Parathyroid adenoma (tissue), 2 donors: ENCODE results near the gene AMN1.
A peak's percentile ranks its signal among the peaks of the same experiment; 100 is the strongest.
"Not testable (repeated sequence)": the region's sequence is repeated elsewhere in the genome, so short reads cannot be mapped to it uniquely, and the experiment has no call there.

Experiments
- H2AFZ ChIP-seq: fragments of 300-600 bp; sonication (generic); one replicate; pipeline ENCODE4 v1.7.0; 2017; ENCODE audit warnings: antibody characterized with exemption, mild to moderate bottlenecking
- H3K27ac ChIP-seq: fragments of 300-600 bp; sonication (generic); one replicate; pipeline ENCODE4 v1.7.0; 2017
- H3K27me3 ChIP-seq: fragments of 300-600 bp; sonication (generic); one replicate; pipeline ENCODE4 v1.7.0; 2017; ENCODE audit warnings: low read length; ENCODE audit not compliant: control insufficient read depth, insufficient read depth
- H3K36me3 ChIP-seq: fragments of 300-600 bp; sonication (generic); one replicate; pipeline ENCODE4 v1.7.0; 2017; ENCODE audit warnings: low read length; ENCODE audit not compliant: control insufficient read depth, insufficient read depth
- H3K4me1 ChIP-seq: fragments of 300-600 bp; sonication (generic); one replicate; pipeline ENCODE4 v1.7.0; 2017; ENCODE audit warnings: control low read depth
- H3K4me2 ChIP-seq: fragments of 300-600 bp; sonication (generic); one replicate; pipeline ENCODE4 v1.7.0; 2017; ENCODE audit warnings: low read length
- H3K4me3 ChIP-seq: fragments of 300-600 bp; sonication (generic); one replicate; pipeline ENCODE4 v1.7.0; 2017; ENCODE audit warnings: low read depth, low read length
- H3K79me2 ChIP-seq: fragments of 300-600 bp; sonication (generic); one replicate; pipeline ENCODE4 v1.7.0; 2017; ENCODE audit warnings: control low read depth
- H3K9ac ChIP-seq: fragments of 300-600 bp; sonication (generic); one replicate; pipeline ENCODE4 v1.7.0; 2017; ENCODE audit warnings: mild to moderate bottlenecking
- H3K9me3 ChIP-seq: fragments of 300-600 bp; sonication (generic); one replicate; pipeline ENCODE4 v1.7.0; 2017; ENCODE audit warnings: low read length; ENCODE audit not compliant: control insufficient read depth
- TF ChIP-seq, protein P1 (sequence below): fragments of 300-600 bp; sonication (generic); IDR thresholded peaks from one replicate; pipeline ENCODE4 v1.7.0; 2017; ENCODE audit warnings: antibody characterized with exemption, mild to moderate bottlenecking
- donor health status: primary hyperparathyroidism.

AMN1 gene

DNA sequence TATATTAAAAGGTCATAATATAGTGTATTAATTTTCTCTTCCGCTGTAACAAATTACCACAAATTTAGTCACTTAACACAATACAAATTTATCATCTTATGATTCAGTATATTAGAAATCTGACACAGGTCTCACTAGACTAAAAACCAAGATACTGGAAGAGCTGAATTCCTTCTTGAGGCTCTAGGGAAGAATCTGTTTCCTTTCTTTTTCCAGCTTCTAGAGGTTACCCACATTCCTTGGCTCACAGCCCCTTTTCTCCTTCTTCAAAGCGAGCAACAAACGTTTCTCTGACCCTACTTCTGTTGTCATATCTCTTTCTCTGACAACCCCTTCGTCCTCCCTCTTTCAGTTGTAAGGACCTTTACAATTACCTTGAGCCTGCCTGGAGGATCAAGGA lies 43.4 kb upstream of the AMN1 start:
- Histone ChIP-seq H3K4me1 (peaks cover 8% of the 10 kb centered on the region), H3K79me2 (no peaks in the 10 kb centered on the region), H3K27ac (no peak overlapping the region), H3K4me3 (no peak overlapping the region), H3K9me3 (no peaks in the 10 kb centered on the region), H3K4me2 (no peak overlapping the region), H3K36me3 (no peaks in the 10 kb centered on the region), H3K9ac (no peak overlapping the region), H3K27me3 (no peaks in the 10 kb centered on the region), H2AFZ (no peak overlapping the region)
- TF ChIP-seq, protein P1, sequence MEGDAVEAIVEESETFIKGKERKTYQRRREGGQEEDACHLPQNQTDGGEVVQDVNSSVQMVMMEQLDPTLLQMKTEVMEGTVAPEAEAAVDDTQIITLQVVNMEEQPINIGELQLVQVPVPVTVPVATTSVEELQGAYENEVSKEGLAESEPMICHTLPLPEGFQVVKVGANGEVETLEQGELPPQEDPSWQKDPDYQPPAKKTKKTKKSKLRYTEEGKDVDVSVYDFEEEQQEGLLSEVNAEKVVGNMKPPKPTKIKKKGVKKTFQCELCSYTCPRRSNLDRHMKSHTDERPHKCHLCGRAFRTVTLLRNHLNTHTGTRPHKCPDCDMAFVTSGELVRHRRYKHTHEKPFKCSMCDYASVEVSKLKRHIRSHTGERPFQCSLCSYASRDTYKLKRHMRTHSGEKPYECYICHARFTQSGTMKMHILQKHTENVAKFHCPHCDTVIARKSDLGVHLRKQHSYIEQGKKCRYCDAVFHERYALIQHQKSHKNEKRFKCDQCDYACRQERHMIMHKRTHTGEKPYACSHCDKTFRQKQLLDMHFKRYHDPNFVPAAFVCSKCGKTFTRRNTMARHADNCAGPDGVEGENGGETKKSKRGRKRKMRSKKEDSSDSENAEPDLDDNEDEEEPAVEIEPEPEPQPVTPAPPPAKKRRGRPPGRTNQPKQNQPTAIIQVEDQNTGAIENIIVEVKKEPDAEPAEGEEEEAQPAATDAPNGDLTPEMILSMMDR = no peak

DNA sequence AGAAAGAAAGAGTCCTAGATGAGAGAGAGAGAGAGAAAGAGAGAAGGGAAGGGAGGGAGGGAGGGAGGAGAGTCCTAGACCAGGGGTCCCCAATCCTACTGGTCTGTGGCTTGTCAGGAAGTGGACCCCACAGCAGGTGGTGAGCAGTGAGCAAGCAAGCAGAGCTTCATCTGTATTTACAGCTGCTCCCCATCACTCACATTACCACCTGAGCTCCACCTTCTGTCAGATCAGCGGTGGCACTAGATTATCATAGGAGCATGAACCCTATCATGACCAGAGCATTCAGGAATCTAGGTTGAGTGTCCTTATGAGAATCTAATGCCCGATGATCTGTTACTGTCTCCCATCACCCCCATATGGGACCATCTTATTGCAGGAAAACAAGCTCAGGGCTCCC lies 39.2 kb upstream of the AMN1 start:
- Histone ChIP-seq H3K27me3 (no peaks in the 10 kb centered on the region), H3K36me3 (no peaks in the 10 kb centered on the region), H3K4me2 (no peak overlapping the region), H3K4me1 (no peaks in the 10 kb centered on the region), H2AFZ (peak overlapping the region; percentile 69), H3K9me3 (no peaks in the 10 kb centered on the region), H3K9ac (no peak overlapping the region), H3K4me3 (no peak overlapping the region), H3K27ac (no peak overlapping the region), H3K79me2 (no peaks in the 10 kb centered on the region)
- TF ChIP-seq, protein P1 = peak; percentile 9

GRCh38 chr12:31765931-31766330 lies 37.1 kb upstream of the AMN1 start:
- H3K36me3 ChIP-seq = no peaks in the 10 kb centered on the region
- no peak overlapping the region for H3K4me2 ChIP-seq
- TF ChIP-seq, protein P1 = no peak
- no peaks in the 10 kb centered on the region for H3K4me1 ChIP-seq
- no peak overlapping the region for H3K9ac ChIP-seq
- H3K4me3 ChIP-seq = no peak overlapping the region
- H3K9me3 ChIP-seq = no peaks in the 10 kb centered on the region
- no peak overlapping the region for H3K27ac ChIP-seq
- no peaks in the 10 kb centered on the region for H3K27me3 ChIP-seq
- H3K79me2 ChIP-seq = no peaks in the 10 kb centered on the region
- no peak overlapping the region for H2AFZ ChIP-seq

GRCh38 chr12:31759632-31760459 lies 31.0 kb upstream of the AMN1 start:
- H2AFZ ChIP-seq = peak overlapping the region; percentile 48
- no peak overlapping the region for H3K27ac ChIP-seq
- H3K4me1 ChIP-seq = no peaks in the 10 kb centered on the region
- H3K9ac ChIP-seq = no peak overlapping the region
- H3K36me3 ChIP-seq = no peaks in the 10 kb centered on the region
- H3K9me3 ChIP-seq = no peaks in the 10 kb centered on the region
- no peaks in the 10 kb centered on the region for H3K27me3 ChIP-seq
- TF ChIP-seq, protein P1 = no peak
- H3K4me3 ChIP-seq = no peak overlapping the region
- H3K79me2 ChIP-seq = no peaks in the 10 kb centered on the region
- no peak overlapping the region for H3K4me2 ChIP-seq

DNA sequence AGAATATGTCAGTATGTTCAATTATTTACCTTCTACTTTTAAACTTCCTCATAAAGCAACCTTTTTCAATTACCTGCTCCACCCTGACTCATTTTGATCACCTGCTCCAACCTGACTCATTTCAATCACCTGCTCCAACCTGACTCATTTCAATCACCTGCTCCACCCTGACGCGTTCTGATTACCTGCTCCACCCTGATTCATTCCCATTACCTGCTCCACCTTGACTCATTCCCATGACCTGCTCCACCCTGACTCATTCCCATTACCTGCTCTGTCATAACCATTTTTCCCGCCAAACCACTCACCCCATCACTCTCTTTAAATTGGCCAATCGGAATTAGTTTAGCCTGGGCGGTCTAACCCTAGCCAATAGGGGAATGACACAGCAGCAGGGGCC lies 29.5 kb upstream of the AMN1 start:
- not testable (repeated sequence) for H3K79me2 ChIP-seq, H3K27me3 ChIP-seq, H2AFZ ChIP-seq, H3K4me1 ChIP-seq, H3K4me3 ChIP-seq, H3K9ac ChIP-seq, H3K4me2 ChIP-seq, H3K36me3 ChIP-seq, H3K9me3 ChIP-seq, H3K27ac ChIP-seq
